IPS-18c (cell line): ENCODE measurements around the gene SHC3.
A peak's percentile ranks its signal among the peaks of the same experiment; 100 is the strongest.

Experiments used
- H3K4me3 ChIP-seq: 2 replicates; pipeline ENCODE4 v1.7.0; 2013; ENCODE audit warnings: low read depth, mild to moderate bottlenecking, low read length, moderate library complexity; ENCODE audit not compliant: insufficient read depth
- H3K9me3 ChIP-seq: one replicate; pipeline ENCODE4 v1.6.1; 2013; ENCODE audit warnings: mild to moderate bottlenecking, low read length, moderate library complexity; ENCODE audit not compliant: control insufficient read depth, insufficient read depth

The SHC3 gene

GRCh38 chr9:89194421-89195130 is 16.0 kb upstream of the SHC3 start:
- no peak overlapping the region for H3K4me3 ChIP-seq
- no peaks in the 10 kb centered on the region for H3K9me3 ChIP-seq

DNA sequence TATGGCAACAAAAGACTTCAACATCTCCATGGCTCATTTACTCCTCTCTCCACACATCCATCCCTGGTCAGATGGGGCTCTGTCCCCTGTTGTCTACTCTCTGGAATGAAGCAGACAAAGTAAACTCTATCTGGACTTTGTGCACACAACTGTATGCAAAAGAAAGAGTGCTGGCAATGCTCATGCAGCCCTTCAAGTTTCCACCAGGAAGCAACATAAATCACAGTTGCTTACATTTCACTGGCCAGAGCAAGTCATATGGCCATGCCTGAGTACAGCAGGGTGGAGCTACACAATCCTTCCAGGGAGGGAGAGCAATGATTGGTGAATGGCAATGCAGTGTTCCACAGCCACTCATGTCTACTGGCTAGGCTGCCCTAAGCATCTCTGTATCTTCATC is 12.4 kb upstream of the SHC3 start:
- H3K4me3 ChIP-seq = no peak overlapping the region
- no peaks in the 10 kb centered on the region for H3K9me3 ChIP-seq

- Histone ChIP-seq H3K4me3 (no peak overlapping the region), H3K9me3 (no peaks in the 10 kb centered on the region)
Observed at GRCh38 chr9:89189215-89189614, 10.6 kb upstream of the SHC3 start.

GRCh38 chr9:89187950-89188349 is 9.3 kb upstream of the SHC3 start:
- Histone ChIP-seq H3K4me3 (no peak overlapping the region), H3K9me3 (no peaks in the 10 kb centered on the region)

DNA sequence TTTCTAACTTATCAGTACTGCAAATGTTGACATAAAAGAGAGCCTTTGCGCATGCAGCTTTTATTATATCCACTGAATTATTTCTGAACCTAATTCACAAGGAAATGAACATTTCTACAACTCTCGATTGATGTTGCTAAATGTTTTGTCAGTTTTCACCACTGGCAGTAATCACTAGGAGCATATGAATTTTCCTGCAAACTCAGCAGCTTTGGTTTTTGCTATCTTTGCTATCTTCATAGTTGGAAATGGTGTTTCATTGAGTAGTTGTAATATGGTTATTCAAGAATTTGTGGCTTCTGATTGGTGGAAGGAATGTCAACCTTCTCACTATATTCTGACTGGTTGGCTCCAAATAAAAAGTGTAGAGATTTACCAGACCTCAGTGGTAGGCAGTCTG is 8.9 kb upstream of the SHC3 start:
- no peak overlapping the region for H3K4me3 ChIP-seq
- H3K9me3 ChIP-seq = no peaks in the 10 kb centered on the region

- no peaks in the 10 kb centered on the region for H3K9me3 ChIP-seq
Observed at GRCh38 chr9:89186960-89187359, 8.3 kb upstream of the SHC3 start.

GRCh38 chr9:89185980-89186379 is 7.4 kb upstream of the SHC3 start:
- no peak overlapping the region for H3K4me3 ChIP-seq

More at GRCh38 chr9:89186960-89187359, 8.3 kb upstream of the SHC3 start:
- no peak overlapping the region for H3K4me3 ChIP-seq

DNA sequence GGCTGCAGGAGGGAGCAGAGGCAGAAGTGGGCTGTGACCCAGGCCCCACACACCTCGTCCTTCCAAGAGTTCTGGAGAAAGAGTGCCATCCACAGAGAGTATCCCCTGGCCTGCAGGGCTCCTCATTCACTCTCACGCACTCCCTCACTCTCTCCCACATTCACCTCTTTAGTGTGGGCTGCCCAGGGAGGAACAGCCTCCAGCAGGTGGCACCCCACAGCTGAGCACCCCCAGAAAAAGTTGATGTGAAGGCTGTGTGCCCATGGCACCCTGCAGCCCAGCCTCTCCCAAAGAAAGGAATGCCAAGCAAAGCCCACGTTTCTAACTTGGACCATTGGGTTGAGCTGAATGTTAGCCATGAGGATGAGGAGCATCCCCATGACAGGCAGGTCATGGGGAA is 4.5 kb upstream of the SHC3 start:
- no peaks in the 10 kb centered on the region for H3K9me3 ChIP-seq

More at GRCh38 chr9:89185980-89186379, 7.4 kb upstream of the SHC3 start:
- H3K9me3 ChIP-seq = no peaks in the 10 kb centered on the region

DNA sequence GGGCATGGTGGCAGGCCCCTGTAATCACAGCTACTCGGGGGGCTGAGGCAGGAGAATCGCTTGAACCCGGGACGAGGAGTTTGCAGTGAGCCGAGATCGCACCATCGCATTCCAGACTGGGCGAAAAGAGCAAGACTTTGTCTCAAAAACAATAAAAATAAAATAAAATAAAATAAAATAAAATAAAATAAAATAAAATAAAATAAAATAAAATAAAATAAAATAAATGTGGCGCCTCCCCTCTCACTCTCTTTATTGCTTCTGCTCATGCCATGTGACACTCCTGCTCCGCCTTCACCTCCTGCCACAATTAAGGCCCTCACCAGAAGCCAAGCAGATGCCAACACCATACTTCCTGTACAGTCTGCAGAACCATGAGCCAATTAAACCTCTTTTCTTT is 3.8 kb upstream of the SHC3 start:
- Histone ChIP-seq H3K4me3 (no peak overlapping the region), H3K9me3 (peaks cover 2% of the 10 kb centered on the region)

More for the DNA sequence above, 4.5 kb upstream of the SHC3 start:
- H3K4me3 ChIP-seq = no peak overlapping the region

DNA sequence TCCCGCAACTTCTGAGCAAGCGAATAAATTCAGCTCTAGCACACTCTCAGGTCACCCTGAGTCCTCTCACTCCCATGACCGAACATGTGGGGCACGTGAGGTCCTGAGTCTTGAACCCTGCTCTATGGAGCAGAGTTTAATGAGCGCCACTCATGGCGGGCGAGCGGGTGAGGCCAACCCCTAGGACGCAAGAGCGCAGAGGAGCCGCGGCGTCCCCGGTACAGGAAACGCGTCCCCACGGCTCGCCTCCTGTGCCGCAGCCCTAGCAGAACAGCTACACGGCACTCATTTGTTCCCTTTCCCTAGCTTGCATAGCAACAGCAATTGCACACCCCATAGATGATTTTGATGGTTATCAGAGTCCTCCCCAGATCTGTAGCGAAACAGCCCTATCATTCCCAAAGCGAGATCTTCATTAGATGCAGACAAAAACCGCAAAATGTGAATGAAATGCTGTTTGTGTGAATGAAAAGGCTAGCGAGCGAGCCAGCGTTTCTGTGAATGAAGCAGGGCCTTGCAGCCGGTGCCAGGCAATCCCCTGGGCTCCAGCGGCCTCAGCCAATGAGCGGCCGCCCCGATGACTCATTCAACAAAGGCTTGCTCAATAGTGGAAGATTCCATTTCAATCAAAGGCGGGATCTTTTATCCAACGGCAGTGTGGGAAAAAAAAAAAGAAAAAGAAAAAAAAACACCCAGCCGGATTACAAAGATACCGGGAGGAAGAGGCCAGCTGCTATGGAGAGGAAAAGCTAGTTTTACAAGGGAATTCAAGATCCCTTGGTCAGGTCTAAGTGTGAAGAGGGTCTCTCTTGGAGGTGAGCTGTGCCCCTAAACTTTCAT is 1.5 kb upstream of the SHC3 start:
- Histone ChIP-seq H3K4me3 (peak overlapping the region; percentile 40), H3K9me3 (peaks cover 2% of the 10 kb centered on the region)

DNA sequence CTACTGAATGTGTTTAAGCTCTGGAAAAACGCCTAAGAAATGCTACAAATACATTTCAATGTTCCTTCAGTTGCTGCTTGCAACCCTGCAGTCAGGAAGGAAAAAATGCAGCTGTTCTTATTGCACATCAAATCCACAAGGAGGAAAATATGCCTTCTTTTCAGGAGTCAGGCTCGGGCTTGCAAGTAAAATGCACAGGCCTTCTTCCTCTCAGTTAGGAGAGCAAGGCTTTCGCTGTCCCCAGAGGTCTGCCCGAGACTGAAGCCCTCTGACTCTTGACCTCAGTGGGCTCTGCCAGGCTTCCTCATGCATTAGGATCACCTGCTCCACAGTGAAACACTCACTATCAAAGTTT is 899 bp upstream of the SHC3 start:
- H3K4me3 ChIP-seq = peak overlapping the region; percentile 40; the same call in 1 of the 2 replicates
- peaks cover 2% of the 10 kb centered on the region for H3K9me3 ChIP-seq

DNA sequence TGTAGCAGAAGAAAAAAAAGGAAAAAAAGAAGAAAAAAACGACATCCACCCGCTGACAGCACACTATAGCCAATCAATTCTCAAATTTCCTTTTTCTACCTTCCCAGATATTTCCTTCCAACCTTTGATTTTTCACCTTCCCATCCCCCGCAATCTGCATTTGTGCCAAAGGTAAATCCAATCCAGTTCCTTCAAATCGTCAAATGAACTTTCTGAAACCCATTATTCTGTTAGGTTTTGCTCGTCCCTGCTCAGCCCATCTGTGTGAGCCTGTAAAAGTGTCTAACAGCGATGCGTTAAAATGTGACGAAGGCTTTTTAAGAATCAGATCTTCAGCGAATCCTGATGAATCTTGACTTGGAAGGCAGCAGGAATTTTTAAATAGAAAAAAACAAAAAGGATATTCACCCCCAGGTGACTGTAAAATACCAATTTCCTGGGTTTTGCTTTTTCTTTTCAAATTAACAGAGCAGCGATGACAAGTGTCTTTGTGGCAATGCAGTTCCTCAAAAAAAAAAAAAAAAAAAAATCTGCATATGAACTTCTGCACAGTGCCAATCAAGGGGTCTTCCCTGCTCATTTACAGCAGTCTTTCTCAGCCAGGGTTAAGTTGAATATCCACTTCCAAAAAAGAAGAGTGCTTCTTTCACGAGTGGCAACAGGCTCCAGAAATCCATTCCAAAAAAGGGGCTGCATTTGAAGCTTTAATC is 367 bp upstream of the SHC3 start:
- H3K4me3 ChIP-seq = peak overlapping the region; percentile 68; the same call in 1 of the 2 replicates
- H3K9me3 ChIP-seq = peaks cover 2% of the 10 kb centered on the region

DNA sequence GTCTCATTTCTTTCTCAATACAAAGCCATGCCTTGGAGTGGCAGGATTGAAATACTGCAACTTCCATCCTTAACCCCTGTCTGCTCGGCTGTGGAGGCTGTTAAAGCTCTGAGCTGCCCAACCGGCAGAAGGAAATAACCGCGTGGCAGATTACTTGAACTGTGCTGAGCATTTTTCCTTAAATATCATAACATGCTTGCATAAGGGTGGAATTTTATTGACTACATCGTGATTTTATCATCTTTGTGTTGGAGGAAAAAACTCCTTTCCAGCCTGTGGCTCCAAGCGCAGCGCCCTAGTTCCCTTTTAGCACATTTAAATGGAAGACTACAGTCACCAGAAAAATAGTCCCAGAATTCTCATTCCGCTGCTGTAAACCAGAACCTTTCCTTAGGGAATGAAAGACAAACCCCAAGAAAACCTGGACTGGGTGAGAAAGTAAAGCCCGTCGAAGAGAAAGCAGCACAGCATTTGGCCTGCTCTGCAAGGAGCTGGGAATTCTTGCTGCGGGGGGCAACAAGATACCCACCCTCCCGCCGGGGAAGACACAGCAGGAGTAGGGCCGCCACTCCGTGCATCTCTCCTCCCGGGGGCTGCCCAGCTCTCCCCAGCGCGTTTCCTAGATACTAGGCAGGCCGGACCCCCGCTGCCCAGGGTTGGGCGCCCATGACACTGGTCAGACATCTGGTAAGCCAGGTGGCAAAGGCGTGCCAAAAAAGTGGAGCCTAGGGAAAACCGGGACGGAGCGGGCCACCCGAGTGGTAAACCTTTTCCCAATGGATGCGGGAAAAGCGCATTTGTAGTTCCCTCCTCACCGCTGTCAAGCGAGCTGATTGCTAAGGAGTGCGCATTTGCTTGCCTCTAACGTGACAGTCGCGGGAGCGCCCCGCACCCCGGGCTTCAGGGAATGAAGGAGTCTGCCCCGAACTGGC is 1.3 kb downstream of the SHC3 start:
- Histone ChIP-seq H3K4me3 (peak overlapping the region; percentile 68), H3K9me3 (peaks cover 2% of the 10 kb centered on the region)

DNA sequence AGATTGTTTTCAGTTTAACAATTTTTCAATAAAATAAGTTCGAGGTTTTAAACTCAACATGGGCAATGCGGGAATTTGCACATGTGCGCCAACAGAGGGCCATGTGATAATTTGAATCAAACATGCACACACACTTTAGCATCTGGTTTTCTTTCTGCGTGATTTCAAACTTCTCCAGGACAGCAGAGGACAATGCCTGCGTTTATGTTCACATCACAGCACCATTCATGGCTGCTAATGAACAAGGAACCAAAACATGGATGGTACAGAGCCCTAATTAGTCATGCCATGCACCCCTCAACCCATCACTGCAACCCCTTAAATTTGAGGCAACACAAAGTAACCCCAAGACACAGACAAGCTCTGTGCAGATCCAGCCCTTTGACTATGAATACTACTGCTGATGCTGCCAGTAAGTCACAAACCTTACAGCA is 2.8 kb downstream of the SHC3 start:
- peaks cover 2% of the 10 kb centered on the region for H3K9me3 ChIP-seq
- no peak overlapping the region for H3K4me3 ChIP-seq

GRCh38 chr9:89174291-89174690 is 4.3 kb downstream of the SHC3 start:
- peaks cover 2% of the 10 kb centered on the region for H3K9me3 ChIP-seq
- H3K4me3 ChIP-seq = no peak overlapping the region

DNA sequence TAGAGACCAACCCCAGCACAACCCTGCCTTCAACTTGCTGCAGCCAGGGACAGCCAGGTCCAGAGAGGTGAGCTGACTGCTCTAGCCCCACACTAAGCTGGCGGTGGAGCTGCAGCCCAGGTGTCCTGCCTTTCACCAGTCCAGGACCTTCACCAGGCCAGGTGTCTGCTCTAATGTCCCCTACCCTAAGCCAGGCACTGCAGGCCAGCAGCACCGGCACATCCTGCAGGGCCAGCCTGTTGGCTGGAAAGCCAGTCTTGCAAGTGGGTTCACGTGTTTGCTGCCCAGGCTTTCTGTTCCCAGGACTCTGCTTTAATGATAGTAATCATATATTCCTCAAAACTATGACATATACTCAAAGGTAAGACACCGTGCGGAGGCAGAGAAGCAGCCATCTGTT is 5.5 kb downstream of the SHC3 start:
- H3K4me3 ChIP-seq = no peak overlapping the region
- H3K9me3 ChIP-seq = peaks cover 2% of the 10 kb centered on the region

- no peak overlapping the region for H3K4me3 ChIP-seq
Observed at GRCh38 chr9:89172398-89172797, 6.2 kb downstream of the SHC3 start.

More at GRCh38 chr9:89172398-89172797, 6.2 kb downstream of the SHC3 start:
- no peaks in the 10 kb centered on the region for H3K9me3 ChIP-seq
